ENCODE results near the gene YDJC. TPM values are rescaled to one million over a fixed set of nuclear protein-coding genes. Genes with fewer than 3 reads are reported as not detected.

Gene YDJC
- total and polyA plus RNA-seq, 2 of the 8 experiments (the other 6 are each of a cell fraction or from before 2014, with no cell fraction given), result 36.7 to 45.2 TPM

GRCh38 chr22:21626735-21627469 is 2.9 kb downstream of the YDJC start:
- CTCF ChIA-PET (ENCODE audit: partially characterized antibody), result interaction anchor here (0.9 to 24.1 kb wide), 5 partner anchors 12 to 375 kb away, joined by 3 to 499 read pairs (median 9); partner anchors contain the start of genes CCDC116 and SDF2L1
- no peak overlapping the region for H2BK15ac ChIP-seq (ENCODE audit: low read length)
- TF ChIP-seq RNF2 (IDR thresholded peaks at IDR 0.05; ENCODE audit: borderline replicate concordance, low read depth, low read length, missing control alignments, poor library complexity, severe bottlenecking) (no peak), RBBP5 (IDR thresholded peaks at IDR 0.05; ENCODE audit: borderline replicate concordance, low read depth, low read length) (no peak), EGR1 (IDR thresholded peaks at IDR 0.05; ENCODE audit: borderline replicate concordance, low read depth, low read length) (no peak), EP300 (IDR thresholded peaks at IDR 0.05; ENCODE audit: borderline replicate concordance in 1 of 2, low read depth in 2 of 2, low read length in 2 of 2) (no peak), TEAD4 (IDR thresholded peaks at IDR 0.05; ENCODE audit: low read depth, low read length) (no peak), PHF8 (conservative IDR thresholded peaks at IDR 0.05; ENCODE audit: low read depth, low read length) (no peak), POLR2A (IDR thresholded peaks at IDR 0.05; ENCODE audit: control extremely low read depth in 1 of 2, low read depth in 2 of 2, low read length in 2 of 2) (peak in 1 of 2 experiments; percentile 30; a peak in 1 of 3 replicates)
- H3K9me3 ChIP-seq (ENCODE audit: insufficient read depth in 2 of 2, low read depth in 1 of 2, low read length in 1 of 2), result no peaks in the 10 kb centered on the region
- H3K27ac ChIP-seq (ENCODE audit: low read depth, low read length), result no peak overlapping the region
- no peak overlapping the region for H3K9ac ChIP-seq (replicated peaks in 1 of 4; ENCODE audit: extremely low read depth in 1 of 4, low read depth in 3 of 4, low read length in 3 of 4)
- no peak overlapping the region for H2BK20ac ChIP-seq (ENCODE audit: low read length)
- no peak overlapping the region for H2BK12ac ChIP-seq (ENCODE audit: low read depth, low read length)
- H3K56ac ChIP-seq (replicated peaks; ENCODE audit: insufficient read length, low read depth, low read length), result no peak overlapping the region
- no peak overlapping the region for H3K23ac ChIP-seq (ENCODE audit: insufficient read length)
- H3K4me3 ChIP-seq (ENCODE audit: extremely low read depth in 1 of 4, insufficient read depth in 2 of 4, low read depth in 3 of 4, low read length in 4 of 4), result no peak overlapping the region
- FAIRE-seq (no peak), DNase-seq (ENCODE audit: low read depth in 1 of 2, low spot score in 2 of 2) (no peak)
- no peaks in the 10 kb centered on the region for H3K27me3 ChIP-seq (replicated peaks in 1 of 4; ENCODE audit: control insufficient read depth in 3 of 4, extremely low read depth in 1 of 4, insufficient read depth in 3 of 4, low read length in 3 of 4)
- H2AFZ ChIP-seq (ENCODE audit: low read length), result no peak overlapping the region
- no peak overlapping the region; the same call in 1 of the 2 replicates for H4K8ac ChIP-seq (ENCODE audit: extremely low read depth, insufficient read depth, low read length)
- no peaks in the 10 kb centered on the region; the same call in 1 of the 2 replicates for H3K23me2 ChIP-seq (ENCODE audit: low read depth, low read length)
- 80% methylated on average over 11 of the region's 11 CpGs; no CpG with 5 or more reads in 1 of the 2 experiments for WGBS, 2 experiments (ENCODE audit: extremely low coverage in 1 of 2, insufficient coverage in 1 of 2, insufficient read length in 1 of 2, insufficient replicate concordance in 2 of 2, low coverage in 1 of 2, low lambda C conversion rate in 2 of 2, missing lambda C conversion rate in 1 of 2)
- POLR2A ChIA-PET (ENCODE audit: partially characterized antibody), result interaction anchor here (0.8 to 10.2 kb wide), 6 partner anchors 11 to 58 kb away, joined by 3 to 74 read pairs (median 4); partner anchors contain the start of gene SDF2L1
- no peak overlapping the region for H3K14ac ChIP-seq (ENCODE audit: insufficient read length)
- H3K79me1 ChIP-seq (ENCODE audit: low read depth, low read length), result 0 out of 2 replicates have a peak, but pooled peaks cover 4% of the 10 kb centered on the region
- no peak overlapping the region for H4K91ac ChIP-seq (replicated peaks; ENCODE audit: insufficient read length, low read length)
- H3K4me2 ChIP-seq (ENCODE audit: insufficient read depth in 1 of 2, low read depth in 2 of 2, low read length in 2 of 2), result no peak overlapping the region
- H4K20me1 ChIP-seq (replicated peaks in 1 of 2; ENCODE audit: control insufficient read depth in 1 of 2, insufficient read depth in 2 of 2, low read length in 2 of 2), result peaks cover 21 to 28% of the 10 kb centered on the region in 2 experiments
- H4K5ac ChIP-seq (ENCODE audit: insufficient read length, low read depth, low read length), result no peak overlapping the region
- H3K18ac ChIP-seq (ENCODE audit: extremely low read depth, low read length), result no peak overlapping the region
- peaks cover 0 to 14% (median 3%) of the 10 kb centered on the region in 4 experiments; a peak in 4 of 8 replicates for H3K36me3 ChIP-seq (ENCODE audit: control insufficient read depth in 2 of 4, insufficient read depth in 4 of 4, low read length in 3 of 4)
- no peak overlapping the region for H3K4ac ChIP-seq (replicated peaks; ENCODE audit: insufficient read length, low read depth, low read length)
- H2AK5ac ChIP-seq (ENCODE audit: low read depth, low read length), result no peak overlapping the region
- H3K79me2 ChIP-seq (ENCODE audit: control insufficient read depth in 1 of 2, insufficient read depth in 2 of 2, low read length in 2 of 2), result peaks cover 0 to 12% of the 10 kb centered on the region in 2 experiments; a peak in 1 of 4 replicates
- peaks cover 0 to 3% (median 2%) of the 10 kb centered on the region in 4 experiments; a peak in 3 of 7 replicates for H3K4me1 ChIP-seq (replicated peaks in 1 of 4; ENCODE audit: control insufficient read depth in 3 of 4, insufficient read depth in 4 of 4, low read length in 3 of 4)
- no peak overlapping the region for H2BK5ac ChIP-seq (ENCODE audit: low read depth, low read length)
- H2BK120ac ChIP-seq (replicated peaks; ENCODE audit: low read depth, low read length), result no peak overlapping the region

Data from H1 (cell line).